Measurements from ENCODE around the gene UCP2. TPM values are rescaled to one million over a fixed set of nuclear protein-coding genes. Genes with fewer than 3 reads are reported as not detected.

UCP2 gene
- total and polyA plus RNA-seq, 2 experiments from 2014 or later, result 60.1 to 76.9 TPM

DNA sequence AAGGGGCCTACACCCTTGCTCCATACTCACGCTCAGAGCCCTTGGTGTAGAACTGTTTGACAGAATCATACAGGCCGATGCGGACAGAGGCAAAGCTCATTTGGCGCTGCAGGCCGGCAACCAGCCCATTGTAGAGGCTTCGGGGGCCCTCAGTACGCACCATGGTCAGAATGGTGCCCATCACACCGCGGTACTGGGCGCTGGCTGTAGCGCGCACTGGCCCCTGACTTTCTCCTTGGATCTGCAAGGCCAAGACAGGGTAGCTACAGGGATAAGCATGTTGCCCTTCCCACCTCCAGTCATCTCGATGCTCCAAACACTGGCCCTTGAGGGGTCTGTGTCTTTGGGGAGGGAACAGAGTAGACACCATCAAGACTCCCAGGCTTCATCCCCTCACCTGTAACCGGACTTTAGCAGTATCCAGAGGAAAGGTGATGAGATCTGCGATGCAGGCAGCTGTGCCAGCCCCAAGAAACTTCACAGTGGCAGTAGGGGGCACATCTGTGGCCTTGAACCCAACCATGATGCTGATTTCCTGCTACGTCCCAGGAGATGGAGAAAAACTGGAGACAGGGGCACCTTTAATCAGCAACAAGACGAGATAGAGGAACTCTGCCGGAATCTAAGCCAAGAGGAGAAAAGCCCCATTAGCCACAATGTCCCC lies 4.7 kb downstream of the UCP2 start:
- no peak overlapping the region for H3K4me3 Mint-ChIP-seq
- H3K27me3 Mint-ChIP-seq (ENCODE audit: insufficient read depth, low read depth, poor library complexity), result peaks cover 26% of the 10 kb centered on the region
- Histone ChIP-seq H3K4me1 (ENCODE audit: insufficient read depth) (peaks cover 23% of the 10 kb centered on the region), H3K9me2 (ENCODE audit: insufficient read depth) (no peaks in the 10 kb centered on the region), H3K4me2 (no peak overlapping the region), H3K27ac (ENCODE audit: low read depth) (no peak overlapping the region), H3F3A (replicated peaks; ENCODE audit: low read depth) (no peaks in the 10 kb centered on the region; the same call in 1 of the 2 replicates), H3K4me3 (no peak overlapping the region), H3K36me3 (ENCODE audit: insufficient read depth) (peaks cover 32% of the 10 kb centered on the region), H3K79me2 (replicated peaks; ENCODE audit: insufficient read depth) (peaks cover 14% of the 10 kb centered on the region), H3K27me3 (ENCODE audit: insufficient read depth) (no peaks in the 10 kb centered on the region), H4K20me1 (replicated peaks; ENCODE audit: insufficient read depth) (peaks cover 13% of the 10 kb centered on the region), H2AFZ (no peak overlapping the region)
- DNase-seq (ENCODE audit: low spot score) (no peak), ATAC-seq (no peak)
- no peak overlapping the region for H3K27ac Mint-ChIP-seq
- H3K9me3 Mint-ChIP-seq, result no peaks in the 10 kb centered on the region; the same call in 1 of the 3 replicates
- peaks cover 81% of the 10 kb centered on the region for H3K36me3 Mint-ChIP-seq (ENCODE audit: low read depth)
- TF ChIP-seq POLR2AphosphoS5 (IDR thresholded peaks at IDR 0.05; ENCODE audit: low read depth) (no peak), NANOG (IDR thresholded peaks at IDR 0.05; ENCODE audit: borderline replicate concordance) (no peak), ZNF331 (CRISPR knock-in tag; IDR thresholded peaks at IDR 0.05; ENCODE audit: low read depth) (no peak), JUNB (IDR thresholded peaks at IDR 0.05; ENCODE audit: unreplicated experiment) (no peak), STAT1 (IDR thresholded peaks at IDR 0.05; ENCODE audit: unreplicated experiment) (no peak), CREB1 (CRISPR knock-in tag; IDR thresholded peaks at IDR 0.05; ENCODE audit: low read depth) (no peak), ETS1 (IDR thresholded peaks at IDR 0.05) (no peak), ZNF462 (CRISPR knock-in tag; IDR thresholded peaks at IDR 0.05) (no peak)
- TF ChIP-seq, protein P1, sequence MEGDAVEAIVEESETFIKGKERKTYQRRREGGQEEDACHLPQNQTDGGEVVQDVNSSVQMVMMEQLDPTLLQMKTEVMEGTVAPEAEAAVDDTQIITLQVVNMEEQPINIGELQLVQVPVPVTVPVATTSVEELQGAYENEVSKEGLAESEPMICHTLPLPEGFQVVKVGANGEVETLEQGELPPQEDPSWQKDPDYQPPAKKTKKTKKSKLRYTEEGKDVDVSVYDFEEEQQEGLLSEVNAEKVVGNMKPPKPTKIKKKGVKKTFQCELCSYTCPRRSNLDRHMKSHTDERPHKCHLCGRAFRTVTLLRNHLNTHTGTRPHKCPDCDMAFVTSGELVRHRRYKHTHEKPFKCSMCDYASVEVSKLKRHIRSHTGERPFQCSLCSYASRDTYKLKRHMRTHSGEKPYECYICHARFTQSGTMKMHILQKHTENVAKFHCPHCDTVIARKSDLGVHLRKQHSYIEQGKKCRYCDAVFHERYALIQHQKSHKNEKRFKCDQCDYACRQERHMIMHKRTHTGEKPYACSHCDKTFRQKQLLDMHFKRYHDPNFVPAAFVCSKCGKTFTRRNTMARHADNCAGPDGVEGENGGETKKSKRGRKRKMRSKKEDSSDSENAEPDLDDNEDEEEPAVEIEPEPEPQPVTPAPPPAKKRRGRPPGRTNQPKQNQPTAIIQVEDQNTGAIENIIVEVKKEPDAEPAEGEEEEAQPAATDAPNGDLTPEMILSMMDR (conservative IDR thresholded peaks at IDR 0.05; ENCODE audit: low read depth in 2 of 2), result no peak
- H3K4me1 Mint-ChIP-seq, result peaks cover 27% of the 10 kb centered on the region

Measured in GM23338 (cell line).